HG03565 (cell line): ENCODE measurements around the gene COL17A1.

Source experiments
- ATAC-seq: cut with Tn5 transposase; IDR thresholded peaks from one replicate; pipeline ENCODE4 v1.9.1; 2021; ENCODE audit warnings: mild to moderate bottlenecking, moderate library complexity; ENCODE audit not compliant: unreplicated experiment

COL17A1 gene

DNA sequence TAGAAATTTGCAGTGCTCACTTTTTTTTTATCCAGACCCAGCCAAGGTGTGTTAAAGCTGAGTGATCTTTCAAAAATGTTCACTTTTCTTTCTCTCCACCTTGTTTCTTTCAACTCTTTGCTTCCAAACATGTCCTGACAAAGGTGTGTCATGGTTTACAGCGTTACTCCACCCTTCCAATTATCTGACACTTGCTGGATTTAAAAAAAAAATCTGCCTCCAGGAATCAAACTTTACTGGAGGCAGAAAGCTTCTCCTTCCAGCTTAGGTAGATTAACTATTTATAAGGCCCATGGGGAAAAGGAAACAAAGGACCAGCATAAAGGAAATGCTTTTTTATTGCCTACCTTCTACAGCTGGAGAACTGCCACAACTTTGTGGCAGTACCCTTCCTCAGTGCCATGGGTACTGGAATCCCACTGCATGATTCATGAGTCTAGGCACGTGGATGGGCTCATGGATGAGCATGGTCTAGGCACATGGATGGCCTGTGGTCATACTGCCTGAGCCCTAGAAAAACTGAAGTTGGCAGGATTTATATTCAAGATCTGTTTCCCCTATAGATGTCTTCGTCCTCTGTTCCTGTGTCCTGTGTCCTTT lies at the start of gene COL17A1:
TSS of gene COL17A1 (minus strand) at position 80 of the 600 bp plus-strand sequence. CDS start 5,207 bp downstream, outside the sequence.
- no peak for ATAC-seq

DNA sequence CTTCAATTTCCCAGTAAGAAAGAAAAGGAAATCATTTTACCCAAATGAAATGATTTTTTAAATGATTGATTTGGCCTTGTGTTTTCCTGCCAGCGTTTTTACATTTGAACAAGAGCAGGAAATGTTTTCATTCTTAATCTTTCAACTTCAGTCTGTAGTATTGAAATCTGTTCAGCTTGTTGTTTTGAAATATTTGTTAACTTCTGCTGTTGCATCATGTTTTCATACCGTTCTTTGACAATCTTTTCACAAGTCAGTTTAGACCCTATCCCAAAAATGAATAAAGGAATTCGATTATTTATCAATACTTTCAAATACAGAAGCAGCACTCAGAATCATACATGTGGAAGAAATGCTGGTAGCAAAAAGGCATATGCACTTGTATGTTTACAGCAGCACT lies 44.4 kb upstream of the COL17A1 start:
- no peak for ATAC-seq

DNA sequence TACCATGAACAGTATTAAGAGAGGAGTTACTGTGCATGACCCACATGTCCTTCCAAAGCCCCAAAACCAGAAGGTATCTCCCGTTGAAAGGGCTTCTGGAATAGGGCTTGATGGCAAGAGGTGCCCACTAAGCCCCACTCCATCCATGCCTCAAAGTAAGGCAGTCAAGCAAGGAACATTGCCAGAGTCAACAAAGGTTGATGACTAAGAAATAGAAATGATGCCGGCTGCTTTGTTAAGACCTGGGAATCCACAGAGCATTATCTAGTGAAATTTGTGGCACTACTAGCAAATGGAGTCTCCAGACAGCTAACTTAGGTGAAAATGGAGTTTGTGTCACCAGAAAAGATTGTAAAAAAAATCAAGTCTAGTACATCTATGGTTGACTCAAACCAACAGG lies 42.5 kb upstream of the COL17A1 start:
- no peak for ATAC-seq

DNA sequence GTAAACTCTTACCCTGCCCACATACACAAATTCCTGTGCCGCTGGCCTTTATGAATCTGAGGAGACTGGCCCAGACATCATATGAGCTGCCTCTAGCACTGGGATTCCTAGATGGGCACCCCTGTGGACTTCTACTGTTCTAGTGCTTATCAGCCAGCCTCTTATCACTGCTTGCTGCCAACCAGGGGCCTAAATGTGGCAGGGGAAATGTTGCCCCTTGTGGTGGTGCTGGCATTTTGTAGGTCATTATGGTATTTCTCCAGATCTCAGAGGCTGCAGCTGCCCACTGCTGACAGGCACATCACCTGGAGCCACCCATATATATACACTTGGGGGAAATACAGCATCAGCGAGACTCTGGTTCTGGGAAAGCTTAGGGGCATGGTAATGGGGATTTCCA lies 41.7 kb upstream of the COL17A1 start:
- no peak for ATAC-seq

DNA sequence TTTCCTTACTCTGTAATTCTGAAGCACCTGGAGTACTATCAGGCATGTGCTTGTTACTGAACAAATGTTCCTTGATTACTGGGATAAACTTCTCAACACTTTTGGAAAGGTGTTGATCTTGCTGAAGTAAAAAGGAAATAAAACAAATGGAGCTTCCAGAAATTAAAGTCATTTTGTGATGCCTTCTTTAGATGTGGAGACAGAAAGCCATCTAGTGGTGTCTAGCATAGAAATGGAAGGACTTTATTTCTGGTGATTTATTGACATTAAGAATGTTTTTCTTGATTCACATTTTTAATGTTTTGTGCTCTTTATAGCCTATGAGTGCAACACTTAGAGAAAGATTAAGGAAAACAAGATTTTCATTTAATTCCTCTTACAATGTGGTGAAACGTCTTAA lies 37.7 kb upstream of the COL17A1 start:
- no peak for ATAC-seq

DNA sequence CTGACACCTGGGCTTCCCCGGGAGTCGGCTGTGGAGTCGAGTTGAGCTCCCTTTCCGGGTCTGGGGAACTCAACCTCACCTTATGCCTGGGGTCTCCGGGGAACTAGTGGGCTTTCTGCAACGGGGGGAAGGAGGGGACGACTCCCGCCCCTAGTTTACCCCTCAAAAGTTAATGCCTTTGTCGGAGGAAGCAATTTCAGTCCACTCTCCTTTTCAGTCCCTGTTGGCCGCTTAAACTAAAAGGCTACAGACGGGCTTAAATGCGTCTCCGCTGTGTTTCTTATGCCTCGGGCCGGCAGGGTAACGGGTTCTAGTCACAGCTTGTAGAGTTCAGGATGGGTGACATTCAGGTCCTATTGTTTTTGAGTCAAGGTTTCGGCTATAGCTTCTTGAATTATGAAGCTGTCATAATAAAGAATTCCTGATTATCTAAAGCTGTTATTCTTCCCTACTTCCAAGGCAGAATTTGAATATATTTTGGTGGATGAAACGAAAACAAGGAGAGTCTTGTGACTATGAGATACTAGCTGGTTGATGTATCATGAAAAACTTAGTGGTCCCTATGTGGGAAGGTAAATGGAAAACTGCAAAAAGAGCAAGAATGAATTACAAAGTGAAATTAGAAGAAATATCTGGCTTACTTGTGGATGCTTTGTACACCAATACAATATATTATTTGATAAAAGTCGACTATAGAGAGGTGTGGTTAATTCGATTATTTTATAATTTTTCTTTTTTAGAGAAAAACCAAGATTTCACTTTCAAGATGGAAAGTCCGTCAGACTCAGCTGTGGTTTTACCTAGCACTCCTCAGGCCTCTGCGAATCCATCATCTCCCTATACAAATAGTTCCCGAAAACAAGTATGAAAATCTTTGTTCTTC lies 36.8 kb upstream of the COL17A1 start:
- no peak for ATAC-seq

DNA sequence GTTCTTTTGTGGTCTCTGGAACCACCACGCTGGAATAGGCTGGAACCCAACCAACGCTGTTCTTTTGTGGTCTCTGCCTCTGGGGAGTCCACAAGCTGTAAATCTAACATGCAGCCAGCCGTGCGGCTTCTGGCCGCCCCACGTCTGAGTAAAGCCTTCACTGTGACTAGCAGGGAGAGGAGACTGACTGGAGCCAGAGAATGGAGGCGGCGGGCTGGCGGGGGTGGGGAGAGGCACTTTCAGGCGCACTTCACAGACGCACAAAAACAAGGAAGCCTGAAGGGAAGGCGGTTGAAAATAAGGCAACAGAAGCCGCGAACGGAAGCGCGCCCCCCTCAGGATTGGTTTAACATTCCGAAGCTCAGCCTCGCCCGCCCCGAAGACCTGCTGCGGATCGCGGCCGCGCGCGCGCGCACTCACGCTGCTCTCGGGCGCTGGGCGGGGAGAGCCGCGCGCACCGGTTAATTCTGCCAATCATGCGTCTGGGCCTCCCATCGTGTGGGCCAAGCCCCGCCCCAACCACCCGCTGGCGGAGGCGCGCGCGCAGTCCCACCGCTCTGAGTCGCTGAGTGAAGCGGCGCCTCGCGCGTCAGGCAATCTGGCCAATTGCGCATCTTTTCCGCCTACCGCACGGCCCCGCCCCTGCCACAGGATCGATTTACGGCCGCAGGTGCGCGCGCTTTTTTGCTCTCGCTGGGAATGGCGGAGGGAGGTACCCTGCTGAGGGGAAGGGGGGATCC lies 36.0 kb upstream of the COL17A1 start, which contains the start of gene SFR1:
TSS of gene SFR1 (plus strand) at position 687 of the 740 bp plus-strand sequence. CDS start at position 700, 13 bp downstream.
- ATAC-seq, result peak; percentile 84

DNA sequence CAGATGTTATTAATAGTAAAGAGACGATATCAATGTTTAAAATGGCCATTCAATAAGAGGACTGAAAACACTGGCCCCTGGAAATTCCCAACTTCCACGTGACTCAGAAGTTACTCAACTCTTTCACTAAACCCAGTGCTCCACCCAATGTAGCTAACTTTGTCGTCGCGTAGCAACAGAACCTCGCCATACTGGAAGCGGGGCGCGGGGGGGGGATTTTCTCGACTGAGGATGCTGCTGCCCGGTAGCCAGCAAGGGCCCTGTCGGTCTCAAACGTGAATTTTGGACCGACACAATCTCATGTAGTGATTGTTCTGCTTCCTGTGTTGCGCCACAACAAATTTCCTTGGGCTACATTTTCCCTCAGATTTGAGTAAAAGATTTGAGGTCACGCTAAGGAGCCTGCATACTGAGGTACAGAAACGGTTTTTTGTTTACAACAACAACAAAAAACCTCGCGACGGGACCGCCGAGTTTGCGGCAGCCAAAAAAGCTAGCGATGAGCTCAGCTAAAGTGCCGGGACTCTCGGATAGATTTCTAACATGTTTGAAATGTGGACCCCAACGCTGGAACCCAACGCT lies 35.3 kb upstream of the COL17A1 start:
- peak; percentile 33 for ATAC-seq

DNA sequence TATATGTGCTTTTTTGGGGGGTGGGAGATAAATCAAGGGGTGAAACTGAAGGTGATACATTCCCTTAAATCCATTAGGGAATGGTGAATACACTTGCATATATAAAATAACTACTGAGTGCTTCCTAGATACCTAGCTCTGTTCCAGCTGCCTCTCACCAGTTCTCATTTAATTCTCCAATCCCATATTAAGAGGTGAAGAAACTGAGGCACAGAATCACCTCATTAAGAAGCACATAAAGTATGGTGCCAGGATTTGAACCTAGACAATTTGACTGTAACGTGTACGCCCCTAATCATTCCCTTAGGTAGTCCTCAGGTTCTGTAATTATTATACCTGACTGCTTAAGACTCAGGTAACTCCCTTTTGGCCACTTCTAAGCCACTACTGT lies 34.8 kb upstream of the COL17A1 start:
- no peak for ATAC-seq

DNA sequence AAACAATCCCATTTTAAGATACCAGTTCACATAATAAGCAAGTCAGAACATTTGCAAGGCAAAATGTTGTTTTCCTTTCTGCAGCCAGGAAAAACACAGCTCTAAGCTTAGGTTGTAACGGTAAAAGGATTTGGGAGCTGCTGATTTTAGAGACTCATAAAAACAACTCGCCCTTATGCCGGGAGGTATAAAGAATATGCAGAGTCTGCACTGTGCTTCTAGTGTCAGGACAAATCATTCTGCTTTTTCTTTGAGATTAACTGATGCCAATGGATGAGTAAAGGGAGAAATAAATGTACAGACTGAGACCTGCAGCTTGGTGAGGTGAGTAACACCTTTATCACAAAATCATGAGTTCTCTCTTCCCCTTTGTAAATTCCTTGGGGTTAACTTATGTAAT lies 34.3 kb upstream of the COL17A1 start:
- no peak for ATAC-seq

DNA sequence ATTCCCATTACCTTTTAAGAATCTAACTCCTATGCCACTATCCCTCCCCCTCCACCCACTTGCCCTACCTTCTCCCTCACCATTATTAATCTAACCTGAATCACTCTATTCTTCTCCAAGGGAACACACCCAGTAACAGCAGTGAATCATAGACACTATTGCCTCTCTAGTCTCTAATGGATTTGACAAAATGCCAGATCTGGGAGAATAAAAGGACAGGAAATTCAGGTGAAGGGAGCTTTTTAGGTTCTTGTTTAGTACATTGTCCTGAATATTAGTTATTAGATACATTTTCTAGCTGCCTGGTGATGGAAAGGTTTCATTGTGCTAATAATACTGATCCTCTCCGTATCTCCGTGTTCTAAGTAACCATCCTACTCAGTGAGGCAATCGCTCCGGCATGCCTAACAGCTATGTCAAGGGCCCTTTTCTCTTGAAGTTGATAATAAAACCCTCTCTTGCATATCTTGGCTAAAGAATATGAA lies 32.2 kb upstream of the COL17A1 start:
- no peak for ATAC-seq

DNA sequence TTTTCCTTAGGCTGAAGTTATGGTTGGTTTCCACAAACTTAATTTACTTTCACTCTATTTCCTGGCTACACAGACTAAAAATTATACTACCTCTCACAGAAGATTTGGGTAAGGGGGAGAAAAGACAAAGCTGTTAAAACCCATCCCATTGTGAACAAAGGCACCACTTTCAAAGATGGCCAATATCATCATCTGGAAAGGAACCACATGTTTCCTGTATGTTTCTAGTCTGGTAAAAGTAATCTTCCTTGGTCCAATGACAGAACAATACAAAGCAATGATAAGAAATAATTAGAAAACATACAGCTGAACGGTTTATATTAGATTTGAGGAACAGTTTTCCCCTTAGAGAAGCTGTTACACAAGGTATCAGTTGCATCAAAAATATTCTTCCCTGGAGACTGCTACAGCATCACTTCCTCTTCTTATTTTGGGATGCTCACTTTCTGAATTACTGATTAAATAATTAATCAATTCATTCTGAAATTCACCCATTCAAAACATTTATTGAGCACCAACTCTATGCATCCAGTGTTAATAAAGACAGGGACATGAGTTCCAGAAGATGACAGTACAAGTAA lies 27.8 kb upstream of the COL17A1 start:
- ATAC-seq, result no peak

DNA sequence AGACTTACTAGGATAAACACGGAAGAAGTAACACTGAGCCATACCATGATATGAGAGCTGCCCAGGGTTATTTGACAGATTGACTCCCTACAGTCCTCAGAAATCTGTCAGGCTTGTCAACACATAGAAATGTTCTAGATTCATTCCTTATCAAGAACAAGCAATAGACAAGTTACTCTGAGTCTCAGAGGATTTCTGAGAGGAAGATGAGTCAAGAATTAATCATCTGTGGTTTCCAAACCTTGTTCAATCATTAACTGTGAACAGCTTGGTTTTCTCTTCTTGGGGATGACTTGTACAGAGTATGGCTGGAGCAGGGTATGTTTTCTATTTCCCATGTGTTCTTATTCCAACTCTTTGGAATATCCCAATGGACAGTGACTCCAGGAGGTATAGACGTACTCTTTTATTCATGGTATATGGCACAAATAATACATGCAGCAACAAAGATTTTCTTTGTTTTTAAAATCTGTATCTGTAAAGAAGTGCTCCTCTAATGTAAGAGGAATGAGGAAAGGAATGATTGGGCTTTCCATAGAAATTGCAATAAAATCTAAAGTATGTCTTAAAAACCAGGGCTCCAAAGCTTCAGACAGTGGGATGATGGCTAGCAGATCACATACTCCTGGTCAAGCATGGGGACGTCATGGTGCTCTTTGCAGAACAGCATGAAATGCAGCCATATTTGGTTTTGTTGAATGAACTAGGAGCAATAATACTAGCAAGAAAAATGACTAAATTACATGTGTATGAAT lies 24.4 kb upstream of the COL17A1 start:
- no peak for ATAC-seq

DNA sequence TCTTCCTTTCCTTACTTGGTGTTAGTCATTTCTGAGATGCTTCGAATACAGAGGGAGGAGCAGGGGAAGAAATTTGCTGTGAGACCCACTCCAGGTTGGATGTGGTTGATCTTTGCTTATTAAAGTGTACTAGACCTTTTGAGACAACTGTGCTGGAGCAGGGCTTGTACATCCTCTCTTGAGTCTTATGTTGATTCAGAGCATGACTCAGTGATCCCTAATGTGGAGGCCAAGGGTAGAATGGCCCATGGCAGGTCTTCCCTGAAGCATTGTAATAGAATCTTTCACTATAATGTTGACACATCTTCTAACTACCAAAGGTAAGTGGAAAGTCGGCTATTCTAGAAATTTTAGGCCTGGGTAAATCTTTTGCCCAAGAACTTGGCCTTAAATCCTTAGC lies 19.2 kb upstream of the COL17A1 start:
- ATAC-seq, result no peak

DNA sequence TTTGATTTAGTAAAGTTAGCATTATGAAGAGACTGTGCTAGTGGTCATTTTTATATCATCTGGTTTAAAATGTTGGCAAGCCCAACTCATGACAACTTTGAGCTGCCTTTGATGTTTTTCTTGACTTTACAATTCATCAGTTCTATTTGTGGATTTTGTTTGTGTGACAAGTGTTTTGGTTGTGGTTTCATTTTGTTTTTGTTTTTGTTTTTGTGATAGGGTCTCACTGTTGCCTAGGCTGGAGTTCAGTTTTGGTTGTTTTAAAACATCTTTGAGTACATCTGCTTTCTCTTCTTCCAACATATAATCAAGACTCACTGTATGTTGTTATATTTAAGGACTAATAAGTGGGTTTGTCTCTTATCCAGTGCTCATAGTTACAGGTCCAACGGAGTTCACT lies 18.7 kb upstream of the COL17A1 start:
- no peak for ATAC-seq

DNA sequence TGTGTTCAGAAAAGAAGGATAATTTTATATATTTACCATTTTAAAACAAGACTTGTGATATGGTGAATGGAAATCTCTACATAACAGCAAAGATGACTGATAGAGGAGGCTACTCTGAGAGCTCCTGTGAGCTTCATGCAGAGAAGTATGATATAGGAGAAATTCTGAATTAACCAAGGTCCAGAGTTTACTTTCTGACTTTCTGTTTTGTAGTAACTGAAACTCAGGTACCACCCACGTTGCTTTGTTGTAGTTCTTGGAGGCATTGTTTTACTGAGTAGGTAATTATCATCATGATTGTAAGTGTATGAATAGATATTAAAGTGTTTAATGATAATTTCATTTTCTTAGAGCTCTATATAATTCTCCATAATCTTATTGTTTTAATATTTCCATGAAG lies 18.3 kb upstream of the COL17A1 start:
- ATAC-seq, result no peak

DNA sequence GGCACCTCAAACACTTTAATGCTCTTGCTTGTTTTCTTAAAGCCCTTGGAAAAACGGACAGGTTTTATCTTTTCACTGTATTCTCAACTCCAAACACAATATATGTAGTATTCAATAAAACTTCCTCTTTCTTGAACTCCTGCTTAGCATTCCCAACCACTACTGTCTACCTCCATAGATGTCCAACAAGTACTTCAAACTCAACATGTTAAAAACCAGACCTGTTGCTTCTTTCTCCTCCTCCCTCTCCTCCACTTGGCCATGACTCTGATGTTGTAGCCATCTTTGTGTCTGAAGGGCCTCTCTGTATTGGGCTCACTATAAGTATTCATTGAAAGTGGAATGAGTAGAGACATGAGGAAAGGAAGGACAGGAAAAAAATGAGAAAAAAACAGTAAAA lies 16.2 kb upstream of the COL17A1 start:
- ATAC-seq, result no peak

DNA sequence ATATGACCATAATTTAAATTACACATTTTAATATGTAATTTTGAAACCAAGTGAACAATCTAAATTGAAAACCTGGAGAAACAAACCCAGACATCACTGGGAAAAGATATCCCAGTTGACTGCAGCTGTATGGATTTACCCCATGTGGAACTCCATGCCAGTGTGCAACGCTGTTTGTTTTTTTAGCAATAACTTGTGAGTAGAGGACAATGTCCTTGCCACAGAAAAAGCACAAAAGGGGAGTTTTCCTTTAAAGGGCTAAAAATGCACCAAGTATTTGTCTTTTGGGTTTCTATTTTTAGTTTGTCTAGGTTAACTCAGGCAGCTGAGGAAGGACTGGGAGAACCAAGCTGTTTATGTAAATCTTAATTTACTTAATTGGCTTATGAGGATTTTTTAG lies 15.1 kb upstream of the COL17A1 start:
- ATAC-seq, result no peak

DNA sequence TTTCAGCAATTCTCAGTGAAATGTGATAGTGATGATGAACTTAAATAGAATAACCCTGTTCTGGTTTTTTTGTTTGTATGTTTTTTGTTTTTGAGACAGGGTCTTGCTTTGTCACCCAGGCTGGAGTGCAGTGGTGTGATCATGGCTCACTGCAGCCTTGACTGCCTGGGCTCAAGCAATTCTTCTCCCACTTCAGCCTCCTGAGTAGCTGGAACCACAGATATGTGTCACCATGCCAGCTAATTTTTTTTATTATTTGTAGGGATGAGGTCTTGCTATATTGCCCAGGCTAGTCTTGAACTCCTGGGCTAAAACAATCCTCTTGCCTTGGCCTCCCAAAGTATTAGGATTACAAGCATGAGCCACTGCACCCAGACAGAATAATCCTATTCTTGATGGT lies 14.3 kb upstream of the COL17A1 start:
- ATAC-seq, result no peak

DNA sequence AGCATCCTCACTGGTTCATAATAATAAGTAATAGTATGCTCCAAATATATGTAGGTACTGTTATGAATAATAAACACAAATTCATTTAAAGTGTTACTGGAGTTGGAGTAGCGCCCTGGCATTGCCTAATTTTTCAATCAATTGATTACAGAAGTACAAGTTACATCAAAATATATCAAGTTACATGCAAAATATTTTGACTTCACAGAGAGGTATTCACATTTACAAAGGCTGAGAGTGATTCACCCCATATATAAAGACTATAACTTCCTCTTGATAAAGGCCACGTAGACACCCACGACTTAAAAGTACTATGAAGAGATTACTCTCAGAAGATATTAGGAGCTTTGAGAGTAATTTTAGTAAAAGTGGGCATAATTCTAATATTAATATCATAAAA lies 13.6 kb upstream of the COL17A1 start:
- no peak for ATAC-seq
